SJSA1 (cell line): ENCODE data around the gene HIPK2. TPM values are rescaled to one million over a fixed set of nuclear protein-coding genes. Genes with fewer than 3 reads are reported as not detected.

ENCODE experiments used
- DNase-seq, 2 experiments: peaks; one replicate each; pipeline ENCODE4 v3.0.0-alpha.2; 2015 to 2020; ENCODE audit warnings: low spot score in 2 of 2, low read depth in 1 of 2
- H3K27ac ChIP-seq: fragments of 250-450 bp; sonication (Bioruptor Pico); 2 replicates; pipeline ENCODE4 v1.5.1; 2020; ENCODE audit warnings: mild to moderate bottlenecking, moderate library complexity
- H3K27me3 ChIP-seq: fragments of 250-450 bp; sonication (Bioruptor Pico); replicated peaks from 2 replicates; pipeline ENCODE4 v1.5.1; 2020; ENCODE audit warnings: mild to moderate bottlenecking, moderate library complexity
- H3K36me3 ChIP-seq: fragments of 250-450 bp; sonication (Bioruptor Pico); 2 replicates; pipeline ENCODE4 v1.5.1; 2020; ENCODE audit warnings: mild to moderate bottlenecking
- H3K4me1 ChIP-seq: fragments of 250-450 bp; sonication (Bioruptor Pico); replicated peaks from 2 replicates; pipeline ENCODE4 v1.6.1; 2021; ENCODE audit warnings: mild to moderate bottlenecking
- H3K4me3 ChIP-seq: fragments of 250-450 bp; sonication (Bioruptor Pico); 2 replicates; pipeline ENCODE4 v1.5.1; 2020; ENCODE audit warnings: mild to moderate bottlenecking
- H3K9me3 ChIP-seq: fragments of 250-450 bp; sonication (Bioruptor Pico); replicated peaks from 2 replicates; pipeline ENCODE4 v1.5.1; 2020; ENCODE audit warnings: mild to moderate bottlenecking
- total RNA-seq: library from RNA; depleted of rRNA; stranded (reverse); fragments of >200 nt; shearing (Covaris generic); gene quantifications from 2 replicates; pipeline ENCODE4 v1.2.3, GENCODE V29; 2014

The HIPK2 gene
- total RNA-seq, 1 experiment from 2014 or later: 10.9 TPM

GRCh38 chr7:139693651-139694388 lies 84.0 kb downstream of the HIPK2 start:
- H3K36me3 ChIP-seq: peaks cover 42% of the 10 kb centered on the region
- H3K4me1 ChIP-seq: no peaks in the 10 kb centered on the region
- no peaks in the 10 kb centered on the region for H3K9me3 ChIP-seq
- H3K27me3 ChIP-seq: no peaks in the 10 kb centered on the region
- no peak overlapping the region for H3K27ac ChIP-seq
- DNase-seq: no peak
- H3K4me3 ChIP-seq: no peak overlapping the region

- Histone ChIP-seq H3K4me3 (no peak overlapping the region), H3K27ac (no peak overlapping the region), H3K9me3 (no peaks in the 10 kb centered on the region), H3K27me3 (no peaks in the 10 kb centered on the region), H3K36me3 (peaks cover 40% of the 10 kb centered on the region), H3K4me1 (peaks cover 7% of the 10 kb centered on the region)
- no peak for DNase-seq
Observed at GRCh38 chr7:139692723-139693122, 85.1 kb downstream of the HIPK2 start.

- no peak for DNase-seq
- no peak overlapping the region for H3K4me3 ChIP-seq
- no peaks in the 10 kb centered on the region for H3K27me3 ChIP-seq
- H3K36me3 ChIP-seq: peaks cover 45% of the 10 kb centered on the region
- no peaks in the 10 kb centered on the region for H3K9me3 ChIP-seq
- H3K4me1 ChIP-seq: peaks cover 7% of the 10 kb centered on the region
- H3K27ac ChIP-seq: no peak overlapping the region
Observed at GRCh38 chr7:139691253-139691781, 86.5 kb downstream of the HIPK2 start.

DNA sequence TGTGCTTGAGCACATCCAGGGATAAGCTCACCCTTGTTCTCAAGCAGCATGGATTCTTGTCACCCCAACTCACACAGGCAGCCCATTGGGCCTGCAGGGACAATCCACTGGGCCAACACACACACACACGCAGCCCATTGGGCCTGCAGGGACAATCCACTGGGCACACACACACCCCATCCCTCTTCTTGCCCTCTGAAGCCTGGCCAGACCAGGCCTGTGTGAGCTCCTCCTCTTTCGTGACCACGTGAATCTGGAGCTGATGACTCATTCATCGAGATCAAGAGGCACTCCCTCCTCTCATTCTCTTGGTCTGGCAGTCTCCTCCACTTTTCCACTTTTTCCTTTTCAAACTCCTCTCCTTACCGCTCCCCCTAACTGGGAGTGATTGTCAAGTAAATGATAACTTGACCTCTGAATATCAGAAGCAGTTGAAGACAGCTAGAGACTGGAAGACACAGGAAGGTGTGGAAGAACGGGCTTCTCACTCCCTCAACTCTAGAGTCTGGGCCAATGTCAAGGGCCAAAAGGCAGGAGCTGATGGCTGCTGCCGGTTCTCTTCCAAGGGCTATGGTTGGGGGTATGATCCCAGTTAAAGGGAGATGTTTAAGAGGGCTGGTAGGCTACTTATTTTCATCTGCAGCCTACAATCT lies 89.7 kb downstream of the HIPK2 start:
- peaks cover 24% of the 10 kb centered on the region for H3K4me1 ChIP-seq

DNA sequence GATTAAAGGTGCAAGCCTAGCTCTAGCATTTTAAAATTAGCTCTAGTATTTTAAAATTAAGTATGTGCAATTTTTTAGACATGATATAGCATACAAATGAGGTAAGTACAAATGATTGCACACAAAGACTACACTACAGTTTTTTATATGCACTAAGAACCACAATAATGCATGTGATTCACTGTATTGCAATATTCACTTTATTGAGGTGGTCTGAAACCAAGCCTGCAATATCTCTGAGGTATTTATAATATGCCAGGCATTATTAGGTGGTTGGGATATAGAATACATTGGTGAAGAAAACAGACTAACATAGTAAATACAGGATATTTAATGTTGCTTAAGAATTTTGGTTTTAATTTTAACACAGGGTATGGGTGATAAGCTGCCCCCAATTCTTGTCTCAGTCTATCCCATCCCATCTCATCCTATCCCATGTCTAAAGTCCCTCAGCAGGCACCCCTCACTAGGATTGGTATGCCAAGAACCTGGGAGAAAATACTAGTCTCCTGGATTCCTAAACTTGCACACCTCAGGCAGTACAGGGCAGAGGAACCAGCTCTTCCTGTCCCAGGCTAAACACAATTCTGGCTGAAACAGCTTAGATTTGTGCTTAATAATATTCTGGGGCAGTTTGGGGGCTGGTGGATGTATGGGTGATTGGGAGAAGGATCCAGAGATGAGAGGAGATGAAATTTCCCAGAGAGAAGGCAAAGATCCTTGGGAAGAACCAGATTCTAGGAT lies 90.4 kb downstream of the HIPK2 start:
- Histone ChIP-seq H3K9me3 (peaks cover 8% of the 10 kb centered on the region; the same call in 1 of the 2 replicates), H3K4me3 (no peak overlapping the region), H3K27me3 (no peaks in the 10 kb centered on the region), H3K36me3 (peaks cover 44% of the 10 kb centered on the region), H3K4me1 (peaks cover 31% of the 10 kb centered on the region), H3K27ac (no peak overlapping the region)
- no peak for DNase-seq

More for the DNA sequence above, 89.7 kb downstream of the HIPK2 start:
- Histone ChIP-seq H3K27me3 (no peaks in the 10 kb centered on the region), H3K36me3 (peaks cover 48% of the 10 kb centered on the region), H3K9me3 (peaks cover 8% of the 10 kb centered on the region; the same call in 1 of the 2 replicates), H3K4me3 (no peak overlapping the region), H3K27ac (no peak overlapping the region)
- DNase-seq: peak in 1 of 2 experiments; percentile 24

DNA sequence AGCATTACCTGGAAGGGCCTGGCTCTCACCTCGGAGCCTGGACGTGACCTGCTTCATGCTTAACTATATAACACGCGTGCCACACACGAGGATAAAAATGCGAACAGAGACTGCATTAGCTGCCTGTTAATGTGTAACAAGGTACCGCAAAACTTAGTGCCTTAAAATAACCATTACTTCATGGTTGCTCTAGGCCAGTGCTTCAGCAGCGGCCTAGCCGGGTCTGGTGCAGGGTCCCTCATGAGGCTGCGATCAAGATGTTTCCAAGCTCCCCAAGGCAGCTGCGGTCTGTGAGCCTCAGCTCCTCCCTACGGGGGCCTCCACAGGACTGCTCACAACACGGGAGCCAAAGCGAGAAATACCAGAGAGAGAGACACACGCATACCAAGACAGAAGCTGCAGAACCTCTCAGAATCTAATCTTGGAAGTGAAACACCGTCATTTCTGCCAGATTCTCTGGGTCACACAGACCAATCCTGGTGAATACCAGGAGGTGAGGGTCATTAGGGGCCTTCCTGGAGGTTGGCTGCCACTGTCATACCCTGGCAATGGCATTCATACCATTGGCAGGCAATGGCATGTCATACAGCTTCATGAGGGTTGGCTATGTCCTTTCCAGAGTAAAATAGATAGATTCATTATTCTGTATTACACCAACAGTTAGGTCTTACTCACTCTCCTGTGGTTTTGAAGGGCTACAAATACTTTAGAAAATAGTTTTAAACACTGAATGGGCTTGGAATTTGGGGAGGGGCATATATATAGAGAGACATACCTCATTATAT lies 94.5 kb downstream of the HIPK2 start:
- DNase-seq: peak; percentile 73 to 86
- peak overlapping the region; percentile 99 for H3K27ac ChIP-seq
- H3K36me3 ChIP-seq: peaks cover 26% of the 10 kb centered on the region
- peaks cover 69% of the 10 kb centered on the region for H3K4me1 ChIP-seq
- H3K27me3 ChIP-seq: no peaks in the 10 kb centered on the region
- H3K9me3 ChIP-seq: peaks cover 8% of the 10 kb centered on the region; the same call in 1 of the 2 replicates
- no peak overlapping the region; the same call in 1 of the 2 replicates for H3K4me3 ChIP-seq

GRCh38 chr7:139682136-139683013 lies 95.4 kb downstream of the HIPK2 start:
- Histone ChIP-seq H3K27me3 (no peaks in the 10 kb centered on the region), H3K36me3 (peaks cover 21% of the 10 kb centered on the region), H3K9me3 (peaks cover 8% of the 10 kb centered on the region; the same call in 1 of the 2 replicates), H3K4me1 (peaks cover 64% of the 10 kb centered on the region), H3K27ac (peak overlapping the region; percentile 99), H3K4me3 (no peak overlapping the region)
- peak; percentile 98 to 99 for DNase-seq

- Histone ChIP-seq H3K36me3 (peaks cover 20% of the 10 kb centered on the region), H3K9me3 (peaks cover 8% of the 10 kb centered on the region; the same call in 1 of the 2 replicates), H3K4me1 (peaks cover 64% of the 10 kb centered on the region), H3K27me3 (no peaks in the 10 kb centered on the region), H3K27ac (peak overlapping the region; percentile 99), H3K4me3 (no peak overlapping the region)
- no peak for DNase-seq
Observed at GRCh38 chr7:139681812-139682135, 96.0 kb downstream of the HIPK2 start.

DNA sequence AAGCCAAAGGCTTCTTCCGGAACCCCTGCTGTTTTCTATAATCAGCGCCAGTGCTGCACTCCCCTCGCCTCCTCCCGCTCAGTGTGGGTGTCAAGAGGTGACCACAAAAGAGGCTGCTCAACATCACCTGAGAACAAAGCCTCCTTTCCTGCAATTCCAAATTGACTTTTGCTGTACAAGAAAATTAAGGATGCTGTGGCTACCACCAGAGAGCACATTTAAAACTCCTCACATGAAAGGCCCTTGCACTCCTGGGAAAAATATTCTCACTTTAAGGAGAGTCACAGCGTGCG lies 96.4 kb downstream of the HIPK2 start:
- H3K4me3 ChIP-seq: no peak overlapping the region
- no peak for DNase-seq
- H3K4me1 ChIP-seq: peaks cover 64% of the 10 kb centered on the region
- peaks cover 17% of the 10 kb centered on the region for H3K36me3 ChIP-seq
- peak overlapping the region; percentile 99 for H3K27ac ChIP-seq
- no peaks in the 10 kb centered on the region for H3K27me3 ChIP-seq
- peaks cover 8% of the 10 kb centered on the region; the same call in 1 of the 2 replicates for H3K9me3 ChIP-seq

GRCh38 chr7:139680676-139681462 lies 96.9 kb downstream of the HIPK2 start:
- Histone ChIP-seq H3K4me1 (peaks cover 64% of the 10 kb centered on the region), H3K9me3 (peaks cover 3% of the 10 kb centered on the region; the same call in 1 of the 2 replicates), H3K4me3 (no peak overlapping the region), H3K27ac (peak overlapping the region; percentile 99), H3K36me3 (peaks cover 11% of the 10 kb centered on the region), H3K27me3 (no peaks in the 10 kb centered on the region)
- DNase-seq: peak; percentile 94 to 97

GRCh38 chr7:139679731-139680594 lies 97.8 kb downstream of the HIPK2 start:
- DNase-seq: peak; percentile 53 to 75
- H3K4me1 ChIP-seq: peaks cover 64% of the 10 kb centered on the region
- H3K27me3 ChIP-seq: no peaks in the 10 kb centered on the region
- H3K4me3 ChIP-seq: no peak overlapping the region
- H3K27ac ChIP-seq: peak overlapping the region; percentile 99
- no peaks in the 10 kb centered on the region for H3K9me3 ChIP-seq
- peaks cover 3% of the 10 kb centered on the region; the same call in 1 of the 2 replicates for H3K36me3 ChIP-seq
